Liver (tissue), 9 donors: ENCODE results near the gene AGPAT1. TPM values are rescaled to one million over a fixed set of nuclear protein-coding genes. Genes with fewer than 3 reads are reported as not detected.

Experiments
- DNase-seq: peaks from one replicate; pipeline ENCODE4 v3.0.0-alpha.2; 2017; ENCODE audit warnings: low spot score
- H3K27ac ChIP-seq, 2 donors: one replicate each; pipeline ENCODE4 v1.7.0; 2013; ENCODE audit warnings: inconsistent platforms in 2 of 2, low read length in 2 of 2, control low read depth in 1 of 2, low read depth in 1 of 2, mild to moderate bottlenecking in 1 of 2
- H3K27me3 ChIP-seq, 4 donors: one replicate each; pipeline versions ENCODE4 v1.6.1 to v1.7.0; 2013; ENCODE audit warnings: low read length in 3 of 4, inconsistent platforms in 1 of 4, mild to moderate bottlenecking in 1 of 4, moderate library complexity in 1 of 4; ENCODE audit not compliant: control insufficient read depth in 4 of 4, insufficient read depth in 4 of 4
- H3K36me3 ChIP-seq, 4 donors: one replicate each; pipeline versions ENCODE4 v1.6.1 to v1.7.0; 2013; ENCODE audit warnings: low read length in 3 of 4, mild to moderate bottlenecking in 3 of 4, low read depth in 1 of 4, moderate library complexity in 1 of 4; ENCODE audit not compliant: control insufficient read depth in 4 of 4, insufficient read depth in 3 of 4
- H3K4me1 ChIP-seq, 4 donors: one replicate each; pipeline versions ENCODE4 v1.6.1 to v1.7.0; 2013; ENCODE audit warnings: low read length in 3 of 4, mild to moderate bottlenecking in 3 of 4, moderate library complexity in 1 of 4; ENCODE audit not compliant: control insufficient read depth in 4 of 4, insufficient read depth in 4 of 4
- H3K4me3 ChIP-seq, 3 donors: one replicate each; pipeline versions ENCODE4 v1.6.1 to v1.7.0; 2013; ENCODE audit warnings: low read length in 3 of 3, control low read depth in 1 of 3, low read depth in 1 of 3, mild to moderate bottlenecking in 1 of 3
- H3K9ac ChIP-seq, 2 donors: one replicate each; pipeline ENCODE4 v1.7.0; 2013; ENCODE audit warnings: low read length in 2 of 2, mild to moderate bottlenecking in 2 of 2, moderate library complexity in 2 of 2, control low read depth in 1 of 2, low read depth in 1 of 2
- H3K9me3 ChIP-seq, 4 donors: one replicate each; pipeline versions ENCODE4 v1.6.1 to v1.7.0; 2013; ENCODE audit warnings: low read length in 3 of 4; ENCODE audit not compliant: control insufficient read depth in 4 of 4
- ATF3 ChIP-seq: IDR thresholded peaks from 2 replicates; pipeline ENCODE4 v1.6.1; 2016; ENCODE audit warnings: antibody characterized with exemption
- EGR1 ChIP-seq, 2 donors: IDR thresholded peaks; 2 replicates each; pipeline ENCODE4 v1.6.1; 2016 to 2018; ENCODE audit warnings: antibody characterized with exemption in 2 of 2, low read depth in 2 of 2
- FOXA1 ChIP-seq: IDR thresholded peaks from 2 replicates; pipeline ENCODE4 v1.6.1; 2016; ENCODE audit warnings: antibody characterized with exemption
- GABPA ChIP-seq, 2 donors: IDR thresholded peaks in 1 of 2; conservative IDR thresholded peaks in 1 of 2; 2 replicates each; pipeline ENCODE4 v1.6.1; 2016; ENCODE audit warnings: antibody characterized with exemption in 2 of 2, mild to moderate bottlenecking in 1 of 2, moderate library complexity in 1 of 2
- HNF4A ChIP-seq, 2 donors: conservative IDR thresholded peaks; 2 replicates each; pipeline ENCODE4 v1.6.1; 2016; ENCODE audit warnings: antibody characterized with exemption in 2 of 2, mild to moderate bottlenecking in 2 of 2
- HNF4G ChIP-seq: IDR thresholded peaks from 2 replicates; pipeline ENCODE4 v1.6.1; 2016; ENCODE audit warnings: antibody characterized with exemption
- JUND ChIP-seq, 2 donors: IDR thresholded peaks; 2 replicates each; pipeline ENCODE4 v1.6.1; 2016; ENCODE audit warnings: antibody characterized with exemption in 2 of 2
- NR2F2 ChIP-seq: IDR thresholded peaks from 2 replicates; pipeline ENCODE4 v1.6.1; 2016; ENCODE audit warnings: antibody characterized with exemption
- RAD21 ChIP-seq, 2 donors: IDR thresholded peaks; 2 replicates each; pipeline ENCODE4 v1.6.1; 2016; ENCODE audit warnings: antibody characterized with exemption in 2 of 2, mild to moderate bottlenecking in 2 of 2
- RXRA ChIP-seq, 2 donors: IDR thresholded peaks; 2 replicates each; pipeline ENCODE4 v1.6.1; 2017 to 2018; ENCODE audit warnings: antibody characterized with exemption in 2 of 2, mild to moderate bottlenecking in 1 of 2
- SP1 ChIP-seq: IDR thresholded peaks from 2 replicates; pipeline ENCODE4 v1.6.1; 2018; ENCODE audit warnings: antibody characterized with exemption, mild to moderate bottlenecking
- TAF1 ChIP-seq: conservative IDR thresholded peaks from 2 replicates; pipeline ENCODE4 v1.6.1; 2016; ENCODE audit warnings: antibody characterized with exemption, mild to moderate bottlenecking
- YY1 ChIP-seq: IDR thresholded peaks from 2 replicates; pipeline ENCODE4 v1.6.1; 2016; ENCODE audit warnings: antibody characterized with exemption, mild to moderate bottlenecking
- ZBTB33 ChIP-seq: IDR thresholded peaks from 2 replicates; pipeline ENCODE4 v1.6.1; 2016; ENCODE audit warnings: antibody characterized with exemption
- WGBS: extraction: QIAGEN DNeasy Blood & Tissue Kit; methylation state at CpG from one replicate; pipeline ENCODE4 v1.1.7; 2013; 5-methylcytosine and 5-hydroxymethylcytosine counted together
- polyA plus RNA-seq, 2 donors: library from polyadenylated mRNA; stranded (reverse) in 1 of 2; unstranded in 1 of 2; fragments of 200-250 nt in 1 of 2; fragments of >200 nt in 1 of 2; fragmentation: Nextera tagmentation in 1 of 2; extraction: Ambion mirVana in 1 of 2; gene quantifications; one replicate each; pipeline versions ENCODE4 v1.2.1 to v1.2.3, GENCODE V29; 2013 to 2015
- total RNA-seq, 2 donors: library from RNA; depleted of rRNA; stranded (reverse); fragments of >200 nt; gene quantifications; one replicate each; pipeline ENCODE4 v1.2.3, GENCODE V29; 2014
- TF ChIP-seq, protein P1 (sequence below): fragments of 150-350 bp; IDR thresholded peaks from 2 replicates; pipeline ENCODE4 v1.5.1; 2017; ENCODE audit warnings: improper control_type of control experiment, low read depth, low read length; ENCODE audit not compliant: missing input control
- TF ChIP-seq, protein P2 (sequence below): IDR thresholded peaks from 2 replicates; pipeline ENCODE4 v1.6.1; 2016; ENCODE audit warnings: antibody characterized with exemption, mild to moderate bottlenecking
- TF ChIP-seq, protein P3 (sequence below): IDR thresholded peaks from 2 replicates; pipeline ENCODE4 v1.6.1; 2016; ENCODE audit warnings: antibody characterized with exemption
- donor health status: healthy.
- donor health status: healthy.
- donor health status: healthy.
- donor health status: healthy.
- donor health status: healthy.

Gene AGPAT1
- total and polyA plus RNA-seq, 4 donors: 10.4 to 45.1 (median 17.5) TPM

DNA sequence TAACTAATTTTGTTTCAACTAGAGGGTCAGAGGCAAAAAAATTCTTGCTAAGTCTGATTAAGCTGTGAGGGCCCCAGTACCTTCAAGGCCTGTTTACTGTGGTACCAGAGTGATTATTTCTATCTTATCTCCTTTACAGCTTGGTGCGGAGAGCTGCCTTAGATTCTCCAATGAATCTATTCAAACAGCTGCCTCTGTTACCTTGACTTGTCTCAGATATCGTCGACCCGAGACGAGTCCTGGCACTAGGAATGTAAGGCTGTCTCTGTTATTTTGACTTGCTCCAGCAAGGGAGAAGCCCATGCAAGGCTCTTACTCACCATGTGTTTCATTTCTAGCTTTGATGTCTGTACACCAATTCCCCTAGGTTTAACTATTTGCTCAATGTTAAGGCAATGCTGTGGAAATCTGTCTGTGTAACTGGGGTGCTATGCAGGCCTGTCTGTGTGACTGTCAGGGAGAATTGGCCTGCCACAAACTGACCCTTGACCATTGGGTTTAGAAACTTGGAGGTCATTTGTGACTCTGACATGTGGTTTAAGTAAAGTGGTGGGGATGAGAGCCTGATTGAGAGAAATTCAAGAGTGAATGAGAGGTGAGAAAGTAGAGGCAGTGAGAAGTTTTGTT is 35.4 kb downstream of the AGPAT1 start:
- 81% methylated on average over 5 of the region's 5 CpGs for WGBS
- TF ChIP-seq, protein P1, sequence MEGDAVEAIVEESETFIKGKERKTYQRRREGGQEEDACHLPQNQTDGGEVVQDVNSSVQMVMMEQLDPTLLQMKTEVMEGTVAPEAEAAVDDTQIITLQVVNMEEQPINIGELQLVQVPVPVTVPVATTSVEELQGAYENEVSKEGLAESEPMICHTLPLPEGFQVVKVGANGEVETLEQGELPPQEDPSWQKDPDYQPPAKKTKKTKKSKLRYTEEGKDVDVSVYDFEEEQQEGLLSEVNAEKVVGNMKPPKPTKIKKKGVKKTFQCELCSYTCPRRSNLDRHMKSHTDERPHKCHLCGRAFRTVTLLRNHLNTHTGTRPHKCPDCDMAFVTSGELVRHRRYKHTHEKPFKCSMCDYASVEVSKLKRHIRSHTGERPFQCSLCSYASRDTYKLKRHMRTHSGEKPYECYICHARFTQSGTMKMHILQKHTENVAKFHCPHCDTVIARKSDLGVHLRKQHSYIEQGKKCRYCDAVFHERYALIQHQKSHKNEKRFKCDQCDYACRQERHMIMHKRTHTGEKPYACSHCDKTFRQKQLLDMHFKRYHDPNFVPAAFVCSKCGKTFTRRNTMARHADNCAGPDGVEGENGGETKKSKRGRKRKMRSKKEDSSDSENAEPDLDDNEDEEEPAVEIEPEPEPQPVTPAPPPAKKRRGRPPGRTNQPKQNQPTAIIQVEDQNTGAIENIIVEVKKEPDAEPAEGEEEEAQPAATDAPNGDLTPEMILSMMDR: no peak
- no peak for TF ChIP-seq FOXA1
- TF ChIP-seq TAF1: no peak
- TF ChIP-seq, protein P2, sequence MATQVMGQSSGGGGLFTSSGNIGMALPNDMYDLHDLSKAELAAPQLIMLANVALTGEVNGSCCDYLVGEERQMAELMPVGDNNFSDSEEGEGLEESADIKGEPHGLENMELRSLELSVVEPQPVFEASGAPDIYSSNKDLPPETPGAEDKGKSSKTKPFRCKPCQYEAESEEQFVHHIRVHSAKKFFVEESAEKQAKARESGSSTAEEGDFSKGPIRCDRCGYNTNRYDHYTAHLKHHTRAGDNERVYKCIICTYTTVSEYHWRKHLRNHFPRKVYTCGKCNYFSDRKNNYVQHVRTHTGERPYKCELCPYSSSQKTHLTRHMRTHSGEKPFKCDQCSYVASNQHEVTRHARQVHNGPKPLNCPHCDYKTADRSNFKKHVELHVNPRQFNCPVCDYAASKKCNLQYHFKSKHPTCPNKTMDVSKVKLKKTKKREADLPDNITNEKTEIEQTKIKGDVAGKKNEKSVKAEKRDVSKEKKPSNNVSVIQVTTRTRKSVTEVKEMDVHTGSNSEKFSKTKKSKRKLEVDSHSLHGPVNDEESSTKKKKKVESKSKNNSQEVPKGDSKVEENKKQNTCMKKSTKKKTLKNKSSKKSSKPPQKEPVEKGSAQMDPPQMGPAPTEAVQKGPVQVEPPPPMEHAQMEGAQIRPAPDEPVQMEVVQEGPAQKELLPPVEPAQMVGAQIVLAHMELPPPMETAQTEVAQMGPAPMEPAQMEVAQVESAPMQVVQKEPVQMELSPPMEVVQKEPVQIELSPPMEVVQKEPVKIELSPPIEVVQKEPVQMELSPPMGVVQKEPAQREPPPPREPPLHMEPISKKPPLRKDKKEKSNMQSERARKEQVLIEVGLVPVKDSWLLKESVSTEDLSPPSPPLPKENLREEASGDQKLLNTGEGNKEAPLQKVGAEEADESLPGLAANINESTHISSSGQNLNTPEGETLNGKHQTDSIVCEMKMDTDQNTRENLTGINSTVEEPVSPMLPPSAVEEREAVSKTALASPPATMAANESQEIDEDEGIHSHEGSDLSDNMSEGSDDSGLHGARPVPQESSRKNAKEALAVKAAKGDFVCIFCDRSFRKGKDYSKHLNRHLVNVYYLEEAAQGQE: no peak
- TF ChIP-seq ATF3: no peak
- no peak for TF ChIP-seq RAD21 (IDR thresholded peaks at IDR 0.05)
- TF ChIP-seq RXRA (IDR thresholded peaks at IDR 0.05): peak in 1 of 2 donors; percentile 21
- peak; percentile 27 to 61 for TF ChIP-seq HNF4A (conservative IDR thresholded peaks at IDR 0.05)
- peak; percentile 70 for TF ChIP-seq SP1
- no peak for TF ChIP-seq YY1
- no peak for TF ChIP-seq GABPA (IDR thresholded peaks at IDR 0.05 in 1 of 2, conservative IDR thresholded peaks at IDR 0.05 in 1 of 2)
- Histone ChIP-seq H3K9me3 (no peaks in the 10 kb centered on the region), H3K36me3 (no peaks in the 10 kb centered on the region), H3K9ac (no peak overlapping the region), H3K4me3 (no peak overlapping the region), H3K4me1 (peaks cover 0 to 5% (median 0%) of the 10 kb centered on the region in 4 donors), H3K27ac (no peak overlapping the region), H3K27me3 (no peaks in the 10 kb centered on the region)
- DNase-seq: no peak

- Histone ChIP-seq H3K4me3 (no peak overlapping the region), H3K27ac (no peak overlapping the region), H3K4me1 (peaks cover 0 to 5% (median 0%) of the 10 kb centered on the region in 4 donors), H3K9ac (no peak overlapping the region), H3K27me3 (no peaks in the 10 kb centered on the region), H3K9me3 (no peaks in the 10 kb centered on the region), H3K36me3 (no peaks in the 10 kb centered on the region)
- WGBS: 81% methylated on average over 5 of the region's 5 CpGs
- no peak for DNase-seq
- TF ChIP-seq RXRA (IDR thresholded peaks at IDR 0.05) (no peak), ZBTB33 (no peak), HNF4A (conservative IDR thresholded peaks at IDR 0.05) (no peak), EGR1 (IDR thresholded peaks at IDR 0.05; ENCODE audit: low read depth in 2 of 2) (no peak), RAD21 (IDR thresholded peaks at IDR 0.05) (no peak), JUND (IDR thresholded peaks at IDR 0.05) (no peak), GABPA (IDR thresholded peaks at IDR 0.05 in 1 of 2, conservative IDR thresholded peaks at IDR 0.05 in 1 of 2) (no peak), NR2F2 (no peak), HNF4G (no peak), ATF3 (no peak), FOXA1 (no peak)
- TF ChIP-seq, protein P3, sequence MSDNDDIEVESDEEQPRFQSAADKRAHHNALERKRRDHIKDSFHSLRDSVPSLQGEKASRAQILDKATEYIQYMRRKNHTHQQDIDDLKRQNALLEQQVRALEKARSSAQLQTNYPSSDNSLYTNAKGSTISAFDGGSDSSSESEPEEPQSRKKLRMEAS: no peak
- TF ChIP-seq, protein P1: no peak
Measured at GRCh38 chr6:32139590-32139989, 36.3 kb downstream of the AGPAT1 start.
